NCI-H128 (cell line): ENCODE results near the gene TPT1.
"Not testable (repeated sequence)": the region's sequence is repeated elsewhere in the genome, so short reads cannot be mapped to it uniquely, and the experiment has no call there.

Experiments
- DNase-seq: peaks from one replicate; lab custom pipeline; 2025; ENCODE audit not compliant: unreplicated experiment; lab: John Stamatoyannopoulos, UW

TPT1 gene

GRCh38 chr13:45341034-45341798, at the start of gene TPT1:
TPT1 (minus strand) TSS chr13:45341183; CDS start chr13:45341069, 114 bp downstream.
- DNase-seq = peak; percentile 98

DNA sequence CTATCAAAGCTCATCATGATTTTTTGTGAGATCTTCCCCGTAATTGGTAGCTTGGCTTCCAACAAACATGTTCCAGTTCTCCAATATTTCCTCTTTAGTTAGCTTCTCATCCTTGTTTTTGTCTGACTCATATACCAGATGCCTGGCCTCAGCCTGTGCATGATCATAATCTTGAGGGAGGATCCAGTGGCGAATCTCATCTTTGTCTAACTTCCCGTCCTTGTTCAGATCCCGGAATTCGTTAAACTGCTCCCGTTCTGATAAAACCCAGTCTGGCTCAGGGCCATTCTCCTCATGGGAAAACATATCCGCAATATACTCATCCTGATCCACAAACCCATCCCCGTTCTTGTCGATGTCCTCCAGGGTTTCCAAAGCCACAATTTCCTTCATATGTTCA, 49.4 kb upstream of the TPT1 start:
- not testable (repeated sequence) for DNase-seq

- DNase-seq = no peak
Observed at GRCh38 chr13:45388664-45389063, 47.7 kb upstream of the TPT1 start.

DNA sequence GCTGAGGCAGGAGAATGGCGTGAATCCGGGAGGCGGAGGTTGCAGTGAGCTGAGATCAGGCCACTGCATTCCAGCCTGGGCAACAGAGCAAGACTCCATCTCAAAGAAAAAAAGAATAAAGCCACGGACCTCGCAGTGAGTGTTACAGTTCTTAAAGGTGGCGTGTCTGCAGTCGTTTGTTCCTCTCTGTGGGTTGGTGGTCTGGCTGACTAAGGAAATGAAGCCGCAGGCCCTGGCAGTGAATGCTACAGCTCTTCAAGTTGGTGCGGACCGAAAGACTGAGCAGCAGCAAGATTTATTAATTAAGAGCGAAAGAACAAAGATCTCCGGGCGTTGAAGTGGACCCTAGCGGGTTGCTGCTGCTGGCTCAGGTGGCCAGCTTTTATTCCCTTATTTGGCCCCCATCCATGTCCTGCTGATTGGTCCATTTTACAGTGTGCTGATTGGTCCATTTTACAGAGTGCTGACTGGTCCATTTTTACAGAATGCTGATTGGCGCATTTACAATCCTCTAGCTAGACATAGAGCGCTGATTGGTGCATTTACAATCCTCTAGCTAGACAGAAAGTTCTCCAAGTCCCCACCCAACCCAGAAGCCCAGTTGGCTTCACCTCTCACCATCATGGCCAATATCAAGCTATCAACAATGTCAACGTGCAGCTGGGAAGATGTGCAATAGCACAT, 46.1 kb upstream of the TPT1 start:
- DNase-seq = not testable (repeated sequence)

DNA sequence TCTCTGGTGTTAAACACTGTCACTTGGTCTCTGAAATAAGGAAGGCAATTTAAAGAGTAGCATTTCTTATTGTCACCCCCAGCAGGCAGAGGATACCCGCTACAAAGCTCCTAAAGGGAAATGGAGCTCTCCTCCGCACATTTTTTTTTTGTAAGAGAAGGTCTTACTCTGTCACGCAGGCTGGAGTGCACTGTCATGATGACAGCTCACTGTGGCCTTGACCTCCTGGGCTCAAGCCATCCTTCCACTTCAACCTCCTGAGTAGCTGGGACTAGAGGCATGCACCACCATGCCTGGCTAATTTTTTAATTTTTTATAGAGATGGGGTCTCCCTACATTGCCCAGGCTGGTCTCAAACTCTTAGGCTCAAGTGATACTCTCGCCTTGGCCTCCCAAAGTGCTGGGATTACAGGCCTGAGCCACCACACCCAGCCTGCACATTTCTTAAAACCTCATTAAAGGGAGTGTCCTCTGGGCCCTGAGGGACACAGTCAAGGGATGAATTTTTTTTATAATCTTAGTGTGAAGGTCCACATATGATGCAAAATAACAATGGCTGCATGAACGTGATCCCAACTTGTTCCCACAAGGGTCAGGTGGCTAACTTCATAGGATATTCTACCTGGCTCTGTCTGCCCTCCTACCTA, 45.0 kb upstream of the TPT1 start:
- no peak for DNase-seq

DNA sequence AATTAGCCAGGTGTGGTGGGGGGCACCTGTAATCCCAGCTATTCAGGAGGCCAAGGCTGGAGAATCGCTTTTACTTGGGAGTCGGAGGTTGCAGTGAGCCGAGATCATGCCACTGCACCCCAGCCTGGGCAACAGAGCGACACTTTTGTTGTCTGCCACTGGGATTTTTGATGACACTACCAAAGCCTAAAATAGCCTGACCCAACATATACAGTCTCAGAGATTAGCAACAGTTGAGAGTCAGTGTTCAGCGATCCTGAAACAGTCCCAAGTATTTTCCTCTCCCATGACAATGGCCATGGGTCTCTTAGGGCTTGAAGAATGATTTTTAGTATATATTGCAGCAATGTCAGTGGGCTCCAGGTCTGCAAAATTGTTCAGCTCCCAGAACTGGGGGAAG, 44.3 kb upstream of the TPT1 start:
- no peak for DNase-seq

GRCh38 chr13:45384474-45385174, 43.6 kb upstream of the TPT1 start:
- DNase-seq = no peak

GRCh38 chr13:45382739-45383138, 41.8 kb upstream of the TPT1 start:
- DNase-seq = not testable (repeated sequence)

DNA sequence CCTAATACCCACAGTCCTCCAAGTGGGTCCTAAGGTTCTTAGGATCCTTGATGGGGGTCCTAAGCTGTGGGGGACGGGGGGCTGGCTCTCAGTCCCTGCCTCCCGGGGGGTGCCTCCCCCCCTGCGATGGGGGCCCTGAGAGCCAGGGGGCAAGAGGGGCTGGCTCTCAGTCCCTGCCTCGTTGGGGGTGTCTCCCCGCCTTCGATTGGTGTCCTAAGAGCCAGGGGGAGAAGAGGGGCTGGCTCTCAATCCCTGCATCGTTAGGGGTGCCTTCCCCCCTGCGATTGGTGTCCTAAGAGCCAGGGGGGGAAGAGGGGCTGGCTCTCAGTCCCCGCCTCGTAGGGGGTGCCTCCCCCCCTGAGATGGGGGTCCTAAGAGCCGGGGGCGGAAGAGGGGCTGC, 40.2 kb upstream of the TPT1 start:
- no peak for DNase-seq

DNA sequence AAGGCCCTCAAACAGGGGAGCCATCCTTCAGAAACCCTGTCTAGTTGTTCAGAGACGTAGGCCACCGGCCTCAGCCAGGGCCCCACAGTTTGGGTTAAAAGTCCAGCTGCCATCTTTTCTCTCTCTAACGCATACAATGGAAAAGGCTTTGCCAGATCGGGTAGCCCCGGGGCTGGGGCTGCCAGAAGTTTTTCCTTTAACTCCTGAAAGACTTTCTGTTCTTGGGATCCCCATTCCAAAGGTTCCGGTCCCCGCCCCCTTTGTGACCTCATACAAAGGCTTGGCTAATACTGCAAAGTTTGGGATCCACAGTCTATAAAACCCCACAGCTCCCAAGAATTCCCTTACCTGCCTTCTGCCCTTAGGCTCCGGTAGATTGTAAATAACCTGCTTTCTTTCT, 39.7 kb upstream of the TPT1 start:
- not testable (repeated sequence) for DNase-seq

DNA sequence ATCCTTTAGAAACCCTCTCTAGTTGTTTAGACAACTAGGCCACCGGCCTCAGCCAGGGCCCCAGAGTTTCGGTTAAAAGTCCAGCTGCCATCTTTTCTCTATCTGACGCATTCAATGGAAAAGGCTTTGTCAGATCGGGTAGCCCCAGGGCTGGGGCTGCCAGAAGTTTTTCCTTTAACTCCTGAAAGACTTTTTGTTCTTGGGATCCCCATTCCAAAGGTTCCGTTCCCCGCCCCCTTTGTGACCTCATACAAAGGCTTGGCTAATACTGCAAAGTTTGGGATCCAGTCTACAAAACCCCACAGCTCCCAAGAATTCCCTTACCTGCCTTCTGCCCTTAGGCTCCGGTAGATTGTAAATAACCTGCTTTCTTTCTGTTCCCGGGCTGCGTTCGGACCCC, 38.5 kb upstream of the TPT1 start:
- not testable (repeated sequence) for DNase-seq

DNA sequence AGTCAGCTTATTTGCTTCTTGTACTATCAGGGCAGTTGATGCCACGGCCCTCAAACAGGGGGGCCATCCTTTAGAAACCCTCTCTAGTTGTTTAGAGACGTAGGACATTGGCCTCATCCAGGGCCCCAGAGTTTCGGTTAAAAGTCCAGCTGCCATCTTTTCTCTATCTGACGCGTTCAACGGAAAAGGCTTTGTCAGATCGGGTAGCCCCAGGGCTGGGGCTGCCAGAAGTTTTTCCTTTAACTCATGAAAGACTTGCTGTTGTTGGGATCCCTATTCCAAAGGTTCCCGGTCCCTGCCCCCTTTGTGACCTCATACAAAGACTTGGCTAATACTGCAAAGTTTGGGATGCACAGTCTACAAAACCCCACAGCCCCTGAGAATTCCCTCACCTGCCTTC, 37.8 kb upstream of the TPT1 start:
- DNase-seq = not testable (repeated sequence)

DNA sequence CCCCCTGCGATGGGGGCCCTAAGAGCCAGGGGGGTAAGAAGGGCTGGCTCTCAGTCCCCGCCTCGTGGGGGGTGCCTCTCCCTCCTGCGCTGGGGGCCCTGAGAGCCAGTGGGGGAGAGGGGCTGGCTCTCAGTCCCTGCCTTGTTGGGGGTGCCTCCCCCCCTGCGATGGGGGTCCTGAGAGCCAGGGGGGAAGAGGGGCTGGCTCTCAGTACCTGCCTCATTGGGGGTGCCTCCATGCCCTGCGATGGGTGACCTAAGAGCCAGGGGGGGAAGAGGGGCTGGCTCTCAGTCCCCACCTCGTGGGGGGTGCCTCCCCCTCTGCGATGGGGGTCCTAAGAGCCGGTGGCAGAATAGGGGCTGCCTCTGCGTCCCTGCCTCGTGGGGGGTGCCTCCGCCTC, 36.3 kb upstream of the TPT1 start:
- not testable (repeated sequence) for DNase-seq

- not testable (repeated sequence) for DNase-seq
Observed at GRCh38 chr13:45376651-45377050, 35.7 kb upstream of the TPT1 start.

DNA sequence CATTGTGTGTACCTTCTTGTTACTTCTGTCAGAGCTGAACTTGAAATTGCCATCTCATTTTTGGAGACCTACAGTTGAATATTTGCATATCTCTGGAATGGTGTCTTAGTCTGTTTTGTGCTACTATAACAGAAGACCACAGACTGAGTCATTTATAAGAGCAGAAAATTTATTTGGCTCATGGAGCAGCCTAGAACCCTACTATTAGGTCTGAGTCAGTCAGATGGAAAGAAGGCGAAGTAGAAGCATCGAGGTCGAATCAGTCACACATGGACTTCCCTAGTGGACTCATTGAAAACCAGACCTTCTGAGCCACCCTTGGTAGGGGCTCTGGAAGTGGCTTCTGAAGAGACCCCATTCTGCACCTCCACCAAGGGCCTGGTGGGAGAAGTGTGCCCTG, 33.9 kb upstream of the TPT1 start:
- DNase-seq = no peak

- DNase-seq = no peak
Observed at GRCh38 chr13:45373162-45373547, 32.2 kb upstream of the TPT1 start.

DNA sequence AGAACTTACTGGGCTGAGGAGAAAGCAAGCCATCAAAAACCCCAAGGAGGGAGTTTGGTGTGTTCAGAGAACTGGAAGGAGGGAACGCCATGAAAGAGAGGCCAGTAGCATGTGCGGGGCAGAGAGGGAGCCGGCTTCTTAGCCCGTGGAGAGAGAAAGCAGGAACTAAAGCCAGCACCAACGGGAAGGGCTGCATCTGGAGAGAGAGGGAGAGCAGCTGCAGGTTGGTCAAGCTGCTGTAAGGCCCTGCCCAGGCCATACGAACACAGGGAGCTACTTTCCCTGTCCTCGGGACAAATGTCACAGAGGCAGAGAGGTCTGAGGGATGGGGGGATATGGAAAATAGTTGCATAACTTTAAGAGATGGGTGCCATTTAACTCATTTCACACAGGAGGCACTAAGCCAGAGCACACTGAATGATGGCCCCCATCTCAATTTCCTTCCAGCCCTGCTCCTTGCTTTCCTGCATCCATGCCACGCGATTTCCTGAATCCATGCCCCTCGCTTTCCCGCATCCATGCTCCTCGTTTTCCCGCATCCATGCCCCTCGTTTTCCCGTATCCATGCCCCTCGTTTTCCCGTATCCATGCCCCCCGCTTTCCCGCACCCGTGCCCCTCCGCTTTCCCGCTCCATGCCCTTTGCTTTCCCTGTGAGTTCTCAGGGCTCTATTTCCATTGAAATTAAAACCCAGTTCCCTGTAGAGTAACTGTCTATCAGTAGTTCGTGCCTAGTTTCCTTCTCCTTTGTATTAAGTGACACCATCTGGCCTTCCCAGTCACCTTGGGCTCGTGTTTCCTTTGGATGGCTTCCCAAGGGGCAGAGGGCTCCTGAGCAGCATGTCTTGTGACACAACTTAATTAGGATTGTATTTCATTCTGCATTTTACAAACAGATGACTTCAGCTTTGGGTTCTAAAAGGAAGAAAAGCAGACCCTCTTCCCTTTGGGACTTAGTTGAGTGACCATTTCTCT, 31.5 kb upstream of the TPT1 start:
- DNase-seq = no peak

DNA sequence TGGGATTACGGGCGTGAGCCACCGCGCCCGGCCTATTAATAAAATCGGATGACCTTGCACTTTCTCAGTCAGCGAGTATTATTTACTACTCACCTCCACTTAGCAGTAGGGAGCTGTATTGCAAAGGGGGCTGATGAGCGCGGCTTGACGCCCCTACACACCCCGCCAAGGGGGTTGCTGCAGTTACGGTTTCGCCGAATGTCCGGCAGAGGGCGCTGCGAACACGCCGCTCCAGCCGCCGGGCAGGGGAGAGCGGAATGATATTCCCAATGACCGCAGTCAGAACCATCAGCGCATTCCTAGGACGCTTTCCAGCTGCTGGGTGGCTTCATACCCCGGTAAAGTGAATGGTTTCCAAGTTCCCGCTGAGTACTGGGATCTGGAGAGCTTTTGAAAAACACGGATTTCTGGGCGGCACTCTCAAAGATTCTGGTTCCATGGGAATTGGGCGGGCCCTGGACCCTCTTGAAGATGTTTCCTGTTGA, 30.0 kb upstream of the TPT1 start:
- DNase-seq = peak; percentile 19

- DNase-seq = no peak
Observed at GRCh38 chr13:45369116-45369515, 28.1 kb upstream of the TPT1 start.

- no peak for DNase-seq
Observed at GRCh38 chr13:45368571-45368970, 27.6 kb upstream of the TPT1 start.
